ENCODE results near the gene SLC7A9. TPM values are rescaled to one million over a fixed set of nuclear protein-coding genes. Genes with fewer than 3 reads are reported as not detected.

SLC7A9 gene
- total and polyA plus RNA-seq, 2 donors (not counting 3 experiments of a cell fraction or from before 2014, with no cell fraction given), result 0.06 TPM; not detected in 1

DNA sequence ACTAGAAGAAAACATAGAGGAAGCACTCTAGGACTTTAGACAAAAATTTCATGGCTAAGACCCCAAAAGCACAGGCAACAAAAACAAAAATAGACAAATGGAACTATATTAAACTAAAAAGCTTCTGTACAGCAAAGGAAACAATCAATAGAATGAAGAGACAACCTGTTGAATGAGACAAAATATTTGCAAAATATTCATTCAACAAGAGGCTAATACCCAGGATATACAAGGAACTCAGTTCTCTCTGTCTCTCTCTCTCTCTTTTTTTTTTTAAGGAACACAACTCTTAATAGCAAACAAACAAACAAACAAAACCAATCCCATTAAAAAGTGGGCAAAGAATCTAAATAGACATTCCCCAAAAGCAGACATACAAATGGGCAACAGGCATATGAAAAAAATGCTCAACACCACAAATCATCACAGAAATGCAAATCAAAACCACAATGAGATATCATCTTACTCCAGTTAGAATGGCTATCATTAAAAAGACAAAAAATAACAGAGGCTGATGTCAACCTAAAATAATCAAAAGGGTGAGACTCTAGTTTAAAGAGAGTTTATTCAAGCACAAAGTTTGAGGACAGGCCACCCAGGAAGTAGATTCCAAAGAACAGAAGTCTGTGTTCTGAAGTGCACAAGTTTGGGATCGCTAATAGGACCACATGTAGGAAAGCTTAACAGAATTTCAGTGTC is 27.1 kb upstream of the SLC7A9 start:
- FAIRE-seq (no peak), DNase-seq (ENCODE audit: low read depth, low spot score) (no peak)
- Histone ChIP-seq H3K4me3 (replicated peaks in 1 of 3; ENCODE audit: insufficient read depth in 1 of 3, low read depth in 1 of 3, low read length in 3 of 3) (no peak overlapping the region), H3K27ac (ENCODE audit: insufficient read depth, low read depth, low read length) (no peak overlapping the region), H3K9ac (replicated peaks; ENCODE audit: extremely low read depth, insufficient read depth, low read length) (no peak overlapping the region), H3K79me2 (ENCODE audit: control insufficient read depth, insufficient read depth, low read length) (no peaks in the 10 kb centered on the region), H3K4me2 (ENCODE audit: insufficient read depth, low read length) (no peak overlapping the region), H3K9me1 (replicated peaks; ENCODE audit: control insufficient read depth, extremely low read depth, insufficient read depth, low read length) (no peaks in the 10 kb centered on the region), H3K27me3 (ENCODE audit: control insufficient read depth in 2 of 2, insufficient read depth in 2 of 2, low read length in 2 of 2) (no peaks in the 10 kb centered on the region), H3K9me3 (replicated peaks; ENCODE audit: control insufficient read depth, insufficient read depth, low read length) (no peaks in the 10 kb centered on the region), H2AFZ (ENCODE audit: low read depth, low read length) (no peak overlapping the region), H3K36me3 (ENCODE audit: control insufficient read depth in 2 of 2, extremely low read depth in 1 of 2, insufficient read depth in 2 of 2, low read length in 2 of 2) (no peaks in the 10 kb centered on the region), H3K4me1 (ENCODE audit: control insufficient read depth, extremely low read depth, insufficient read depth, low read length) (no peaks in the 10 kb centered on the region), H4K20me1 (replicated peaks; ENCODE audit: control insufficient read depth, extremely low read depth, insufficient read depth, low read length) (no peaks in the 10 kb centered on the region)
- ChIA-PET POLR2A (no interaction called here), CTCF (no interaction called here)
- intact Hi-C loops (cut with micrococcal nuclease) (no loop called here), dilution Hi-C loops (cut with MboI; ENCODE audit: extremely low pct_ligation_motif_present, low sequenced_read_pairs) (no loop called here)
- BruUV-seq (replicated peaks), result no TSS peak
- no peak for TF ChIP-seq FOS (IDR thresholded peaks at IDR 0.05; ENCODE audit: borderline replicate concordance, insufficient read depth, low read length)
- no peak for TF ChIP-seq GATA2 (IDR thresholded peaks at IDR 0.05; ENCODE audit: insufficient read depth, insufficient read length, low read depth, low read length)
- TF ChIP-seq, protein P1, sequence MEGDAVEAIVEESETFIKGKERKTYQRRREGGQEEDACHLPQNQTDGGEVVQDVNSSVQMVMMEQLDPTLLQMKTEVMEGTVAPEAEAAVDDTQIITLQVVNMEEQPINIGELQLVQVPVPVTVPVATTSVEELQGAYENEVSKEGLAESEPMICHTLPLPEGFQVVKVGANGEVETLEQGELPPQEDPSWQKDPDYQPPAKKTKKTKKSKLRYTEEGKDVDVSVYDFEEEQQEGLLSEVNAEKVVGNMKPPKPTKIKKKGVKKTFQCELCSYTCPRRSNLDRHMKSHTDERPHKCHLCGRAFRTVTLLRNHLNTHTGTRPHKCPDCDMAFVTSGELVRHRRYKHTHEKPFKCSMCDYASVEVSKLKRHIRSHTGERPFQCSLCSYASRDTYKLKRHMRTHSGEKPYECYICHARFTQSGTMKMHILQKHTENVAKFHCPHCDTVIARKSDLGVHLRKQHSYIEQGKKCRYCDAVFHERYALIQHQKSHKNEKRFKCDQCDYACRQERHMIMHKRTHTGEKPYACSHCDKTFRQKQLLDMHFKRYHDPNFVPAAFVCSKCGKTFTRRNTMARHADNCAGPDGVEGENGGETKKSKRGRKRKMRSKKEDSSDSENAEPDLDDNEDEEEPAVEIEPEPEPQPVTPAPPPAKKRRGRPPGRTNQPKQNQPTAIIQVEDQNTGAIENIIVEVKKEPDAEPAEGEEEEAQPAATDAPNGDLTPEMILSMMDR (IDR thresholded peaks at IDR 0.05; ENCODE audit: extremely low read depth in 1 of 2, insufficient read depth in 1 of 2, low read depth in 1 of 2, low read length in 2 of 2), result no peak
- TF ChIP-seq POLR2A (IDR thresholded peaks at IDR 0.05; ENCODE audit: low read depth, low read length), result no peak
- no peak for TF ChIP-seq JUN (IDR thresholded peaks at IDR 0.05; ENCODE audit: borderline replicate concordance, insufficient read depth, insufficient read length, low read depth)
- no peak for TF ChIP-seq EZH2 (IDR thresholded peaks at IDR 0.05; ENCODE audit: borderline replicate concordance, low read depth, low read length, severe bottlenecking)
- no peak for TF ChIP-seq POLR2AphosphoS5 (IDR thresholded peaks at IDR 0.05; ENCODE audit: insufficient read depth, low read depth, low read length)
- TF ChIP-seq, protein P2, sequence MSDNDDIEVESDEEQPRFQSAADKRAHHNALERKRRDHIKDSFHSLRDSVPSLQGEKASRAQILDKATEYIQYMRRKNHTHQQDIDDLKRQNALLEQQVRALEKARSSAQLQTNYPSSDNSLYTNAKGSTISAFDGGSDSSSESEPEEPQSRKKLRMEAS (IDR thresholded peaks at IDR 0.05; ENCODE audit: insufficient read depth, insufficient read length), result no peak
- TF ChIP-seq MYC (IDR thresholded peaks at IDR 0.05; ENCODE audit: low read depth, low read length), result no peak
